SK-N-SH (cell line): ENCODE results near the gene UVRAG. TPM values are rescaled to one million over a fixed set of nuclear protein-coding genes. Genes with fewer than 3 reads are reported as not detected.

Experiments
- CTCF ChIA-PET: fragments of 300-600, 350-600 bp; formaldehyde crosslinking; extraction: SDS; loops from one replicate; lab custom pipeline; 2021; lab: Yijun Ruan, JAX
- POLR2A ChIA-PET: fragments of 350-600 bp; sonication (Branson Sonifier 250); formaldehyde crosslinking; extraction: SDS; loops from one replicate; lab custom pipeline; 2020; ENCODE audit warnings: antibody characterized with exemption, inconsistent platforms; lab: Yijun Ruan, JAX
- DNase-seq: peaks from one replicate; pipeline ENCODE4 v3.0.0; 2012
- H2AFZ ChIP-seq: fragments of 200-600 bp; sonication (generic); 2 replicates; pipeline ENCODE4 v1.8.1; 2016; ENCODE audit warnings: antibody characterized with exemption, mild to moderate bottlenecking, low read depth
- H3F3A ChIP-seq: fragments of 200-600 bp; sonication (generic); replicated peaks from 2 replicates; pipeline ENCODE3; 2016; ENCODE audit warnings: antibody characterized with exemption, mild to moderate bottlenecking; ENCODE audit not compliant: insufficient read depth
- H3K27ac ChIP-seq, 2 experiments: fragments of 200-500 bp in 1 of 2; fragments of 200-600 bp in 1 of 2; sonication (Bioruptor generic) in 1 of 2; sonication (generic), shearing (Covaris generic) in 1 of 2; 2 replicates each; pipeline versions ENCODE4 v1.5.1 to v1.6.1; 2014 to 2016; ENCODE audit warnings: low read depth in 2 of 2, inconsistent platforms in 1 of 2, low read length in 1 of 2, mild to moderate bottlenecking in 1 of 2, mixed read lengths in 1 of 2
- H3K27me3 ChIP-seq: fragments of 200-600 bp; sonication (generic), shearing (Covaris generic); 2 replicates; pipeline ENCODE4 v1.6.1; 2016; ENCODE audit warnings: mixed run types; ENCODE audit not compliant: insufficient read depth
- H3K36me3 ChIP-seq, 2 experiments: fragments of 200-500 bp in 1 of 2; fragments of 200-600 bp in 1 of 2; sonication (Bioruptor generic) in 1 of 2; sonication (generic) in 1 of 2; replicated peaks in 1 of 2; 2 replicates each; pipeline versions ENCODE3 to v1.5.1; 2014 to 2016; ENCODE audit warnings: low read length in 1 of 2, mild to moderate bottlenecking in 1 of 2; ENCODE audit not compliant: insufficient read depth in 2 of 2, control insufficient read depth in 1 of 2
- H3K4me1 ChIP-seq, 2 experiments: fragments of 200-500 bp in 1 of 2; fragments of 200-600 bp in 1 of 2; sonication (Bioruptor generic) in 1 of 2; sonication (generic), shearing (Covaris generic) in 1 of 2; 2 replicates each; pipeline versions ENCODE4 v1.5.1 to v1.6.1; 2014 to 2016; ENCODE audit warnings: low read depth in 1 of 2, low read length in 1 of 2, mixed run types in 1 of 2; ENCODE audit not compliant: insufficient read depth in 2 of 2, control insufficient read depth in 1 of 2
- H3K4me2 ChIP-seq: fragments of 200-600 bp; sonication (generic), shearing (Covaris generic); 2 replicates; pipeline ENCODE4 v1.6.1; 2017; ENCODE audit warnings: mixed run types
- H3K4me3 ChIP-seq, 2 experiments: fragments of 200-500 bp in 1 of 2; fragments of 200-600 bp in 1 of 2; sonication (Bioruptor generic) in 1 of 2; sonication (generic), shearing (Covaris generic) in 1 of 2; 2 replicates each; pipeline versions ENCODE4 v1.5.1 to v1.8.1; 2014 to 2016; ENCODE audit warnings: low read depth in 2 of 2, inconsistent platforms in 1 of 2, low read length in 1 of 2, mild to moderate bottlenecking in 1 of 2, mixed read lengths in 1 of 2, moderate library complexity in 1 of 2
- H3K79me2 ChIP-seq: fragments of 200-600 bp; sonication (generic); 2 replicates; pipeline ENCODE4 v1.8.1; 2017; ENCODE audit warnings: mild to moderate bottlenecking; ENCODE audit not compliant: insufficient read depth
- H3K9ac ChIP-seq: fragments of 200-600 bp; sonication (generic); 2 replicates; pipeline ENCODE4 v1.6.1; 2017; ENCODE audit warnings: mixed run types
- H3K9me2 ChIP-seq: fragments of 200-600 bp; sonication (generic); 2 replicates; pipeline ENCODE4 v1.6.1; 2017; ENCODE audit warnings: mixed run types
- H3K9me3 ChIP-seq: fragments of 200-600 bp; sonication (generic); 2 replicates; pipeline ENCODE4 v1.6.1; 2017; ENCODE audit warnings: mixed run types, mild to moderate bottlenecking, moderate library complexity
- H4K20me1 ChIP-seq: fragments of 200-600 bp; sonication (generic); 2 replicates; pipeline ENCODE4 v1.6.1; 2017; ENCODE audit warnings: mild to moderate bottlenecking, mixed run types; ENCODE audit not compliant: insufficient read depth
- CHD2 ChIP-seq: fragments of 150-350 bp; IDR thresholded peaks from 2 replicates; pipeline ENCODE4 v1.6.1; 2018; ENCODE audit warnings: low read length; ENCODE audit not compliant: partially characterized antibody
- EP300 ChIP-seq, 2 experiments: IDR thresholded peaks; 2 replicates each; pipeline versions ENCODE4 v1.4.0 to v1.6.1; 2012; ENCODE audit warnings: borderline replicate concordance in 1 of 2, low read depth in 1 of 2, low read length in 1 of 2
- EZH2phosphoT487 ChIP-seq: fragments of 200-600 bp; sonication (generic); IDR thresholded peaks from 2 replicates; pipeline ENCODE4 v1.6.1; 2017; ENCODE audit warnings: low read depth, mixed run types, mild to moderate bottlenecking, antibody characterized with exemption, moderate library complexity, borderline replicate concordance
- FOXJ3 ChIP-seq: sonication (generic); formaldehyde crosslinking; IDR thresholded peaks from 2 replicates; pipeline ENCODE4 v1.5.1; 2020; ENCODE audit warnings: mild to moderate bottlenecking, missing genetic modification reagents
- GABPA ChIP-seq: IDR thresholded peaks from 2 replicates; pipeline ENCODE4 v1.4.0; 2012; ENCODE audit warnings: low read depth, mild to moderate bottlenecking
- GATA2 ChIP-seq: sonication (generic); formaldehyde crosslinking; IDR thresholded peaks from 2 replicates; pipeline ENCODE4 v1.5.0; 2020; ENCODE audit warnings: mild to moderate bottlenecking, missing genetic modification reagents
- JUND ChIP-seq: IDR thresholded peaks from 2 replicates; pipeline ENCODE4 v1.4.0; 2012
- MEF2A ChIP-seq: IDR thresholded peaks from 2 replicates; pipeline ENCODE4 v1.4.0; 2012; ENCODE audit warnings: low read depth, borderline replicate concordance
- MXI1 ChIP-seq: IDR thresholded peaks from 2 replicates; pipeline ENCODE4 v1.6.1; 2012; ENCODE audit warnings: mild to moderate bottlenecking, low read depth, low read length, improper control_type of control experiment
- NFIC ChIP-seq: IDR thresholded peaks from 2 replicates; pipeline ENCODE4 v1.4.0; 2012; ENCODE audit warnings: borderline replicate concordance
- NRF1 ChIP-seq: IDR thresholded peaks from 2 replicates; pipeline ENCODE4 v1.6.1; 2012; ENCODE audit warnings: low read depth, mild to moderate bottlenecking, low read length
- RAD21 ChIP-seq: IDR thresholded peaks from 2 replicates; pipeline ENCODE4 v1.6.1; 2012; ENCODE audit warnings: mild to moderate bottlenecking, low read length
- RCOR1 ChIP-seq: fragments of 150-350 bp; IDR thresholded peaks from 2 replicates; pipeline ENCODE4 v1.6.1; 2017; ENCODE audit warnings: antibody characterized with exemption, low read length
- RFX5 ChIP-seq: IDR thresholded peaks from 2 replicates; pipeline ENCODE4 v1.6.1; 2012; ENCODE audit warnings: mild to moderate bottlenecking, improper control_type of control experiment, low read length
- SMC3 ChIP-seq: IDR thresholded peaks from 2 replicates; pipeline ENCODE4 v1.6.1; 2012; ENCODE audit warnings: low read depth, low read length, improper control_type of control experiment
- TCF12 ChIP-seq: IDR thresholded peaks from 2 replicates; pipeline ENCODE4 v1.4.0; 2012
- USF2 ChIP-seq: fragments of 150-350 bp; IDR thresholded peaks from 2 replicates; pipeline ENCODE4 v1.6.1; 2017; ENCODE audit warnings: antibody characterized with exemption, low read length, low read depth, borderline replicate concordance
- YY1 ChIP-seq: IDR thresholded peaks from 2 replicates; pipeline ENCODE4 v1.4.0; 2012; ENCODE audit warnings: low read depth, mild to moderate bottlenecking
- WGBS: methylation state at CpG from one replicate; pipeline ENCODE4 v1.1.6; 2017; ENCODE audit warnings: low lambda C conversion rate; 5-methylcytosine and 5-hydroxymethylcytosine counted together
- polyA plus RNA-seq, 3 experiments: library from polyadenylated mRNA; depleted of rRNA; stranded (reverse); fragments of >200 nt; gene quantifications; 2 replicates each; pipeline ENCODE4 v1.2.3, GENCODE V29; 2012
- TF ChIP-seq, protein P1 (sequence below): IDR thresholded peaks from 2 replicates; pipeline ENCODE4 v1.4.0; 2012; ENCODE audit warnings: low read depth, borderline replicate concordance
- TF ChIP-seq, protein P2 (sequence below): fragments of 200-600 bp; sonication (generic); IDR thresholded peaks from 2 replicates; pipeline ENCODE4 v1.6.1; 2017; ENCODE audit warnings: antibody characterized with exemption, mild to moderate bottlenecking, moderate library complexity

The UVRAG gene
- polyA plus RNA-seq, 1 of the 3 experiments (the other 2 are of a cell fraction) = 5.8 TPM

- H3K4me3 ChIP-seq = no peak overlapping the region
- no peaks in the 10 kb centered on the region for H3K9me2 ChIP-seq
- H3K36me3 ChIP-seq = no peaks in the 10 kb centered on the region
- TF ChIP-seq CHD2 (no peak), MEF2A (no peak), GABPA (no peak), EZH2phosphoT487 (no peak), YY1 (no peak), SMC3 (no peak), RCOR1 (no peak), USF2 (no peak), JUND (no peak), EP300 (IDR thresholded peaks at IDR 0.05; ENCODE audit: borderline replicate concordance in 1 of 2, low read depth in 1 of 2, low read length in 1 of 2) (no peak)
- TF ChIP-seq, protein P1, sequence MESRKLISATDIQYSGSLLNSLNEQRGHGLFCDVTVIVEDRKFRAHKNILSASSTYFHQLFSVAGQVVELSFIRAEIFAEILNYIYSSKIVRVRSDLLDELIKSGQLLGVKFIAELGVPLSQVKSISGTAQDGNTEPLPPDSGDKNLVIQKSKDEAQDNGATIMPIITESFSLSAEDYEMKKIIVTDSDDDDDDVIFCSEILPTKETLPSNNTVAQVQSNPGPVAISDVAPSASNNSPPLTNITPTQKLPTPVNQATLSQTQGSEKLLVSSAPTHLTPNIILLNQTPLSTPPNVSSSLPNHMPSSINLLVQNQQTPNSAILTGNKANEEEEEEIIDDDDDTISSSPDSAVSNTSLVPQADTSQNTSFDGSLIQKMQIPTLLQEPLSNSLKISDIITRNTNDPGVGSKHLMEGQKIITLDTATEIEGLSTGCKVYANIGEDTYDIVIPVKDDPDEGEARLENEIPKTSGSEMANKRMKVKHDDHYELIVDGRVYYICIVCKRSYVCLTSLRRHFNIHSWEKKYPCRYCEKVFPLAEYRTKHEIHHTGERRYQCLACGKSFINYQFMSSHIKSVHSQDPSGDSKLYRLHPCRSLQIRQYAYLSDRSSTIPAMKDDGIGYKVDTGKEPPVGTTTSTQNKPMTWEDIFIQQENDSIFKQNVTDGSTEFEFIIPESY = no peak
- TF ChIP-seq, protein P2, sequence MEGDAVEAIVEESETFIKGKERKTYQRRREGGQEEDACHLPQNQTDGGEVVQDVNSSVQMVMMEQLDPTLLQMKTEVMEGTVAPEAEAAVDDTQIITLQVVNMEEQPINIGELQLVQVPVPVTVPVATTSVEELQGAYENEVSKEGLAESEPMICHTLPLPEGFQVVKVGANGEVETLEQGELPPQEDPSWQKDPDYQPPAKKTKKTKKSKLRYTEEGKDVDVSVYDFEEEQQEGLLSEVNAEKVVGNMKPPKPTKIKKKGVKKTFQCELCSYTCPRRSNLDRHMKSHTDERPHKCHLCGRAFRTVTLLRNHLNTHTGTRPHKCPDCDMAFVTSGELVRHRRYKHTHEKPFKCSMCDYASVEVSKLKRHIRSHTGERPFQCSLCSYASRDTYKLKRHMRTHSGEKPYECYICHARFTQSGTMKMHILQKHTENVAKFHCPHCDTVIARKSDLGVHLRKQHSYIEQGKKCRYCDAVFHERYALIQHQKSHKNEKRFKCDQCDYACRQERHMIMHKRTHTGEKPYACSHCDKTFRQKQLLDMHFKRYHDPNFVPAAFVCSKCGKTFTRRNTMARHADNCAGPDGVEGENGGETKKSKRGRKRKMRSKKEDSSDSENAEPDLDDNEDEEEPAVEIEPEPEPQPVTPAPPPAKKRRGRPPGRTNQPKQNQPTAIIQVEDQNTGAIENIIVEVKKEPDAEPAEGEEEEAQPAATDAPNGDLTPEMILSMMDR = no peak
- CTCF ChIA-PET = interaction anchor here (1.4 kb wide), 2 partner anchors 10 to 42 kb away, joined by 3 to 4 read pairs; no protein-coding TSS in a partner anchor
- H4K20me1 ChIP-seq = no peaks in the 10 kb centered on the region
- no peak overlapping the region for H3K9ac ChIP-seq
- H3K9me3 ChIP-seq = no peaks in the 10 kb centered on the region
- H3F3A ChIP-seq = no peaks in the 10 kb centered on the region
- no peaks in the 10 kb centered on the region for H3K27me3 ChIP-seq
- H3K79me2 ChIP-seq = no peaks in the 10 kb centered on the region
- DNase-seq = no peak
- POLR2A ChIA-PET = no interaction called here
- WGBS = 83% methylated on average over 1 of the region's 6 CpGs
- H3K27ac ChIP-seq = no peak overlapping the region
- H3K4me2 ChIP-seq = no peak overlapping the region
- H3K4me1 ChIP-seq = peaks cover 0 to 24% of the 10 kb centered on the region in 2 experiments; a peak in 2 of 4 replicates
- H2AFZ ChIP-seq = no peak overlapping the region
Observed at GRCh38 chr11:76166314-76166713, 351.3 kb downstream of the UVRAG start.

DNA sequence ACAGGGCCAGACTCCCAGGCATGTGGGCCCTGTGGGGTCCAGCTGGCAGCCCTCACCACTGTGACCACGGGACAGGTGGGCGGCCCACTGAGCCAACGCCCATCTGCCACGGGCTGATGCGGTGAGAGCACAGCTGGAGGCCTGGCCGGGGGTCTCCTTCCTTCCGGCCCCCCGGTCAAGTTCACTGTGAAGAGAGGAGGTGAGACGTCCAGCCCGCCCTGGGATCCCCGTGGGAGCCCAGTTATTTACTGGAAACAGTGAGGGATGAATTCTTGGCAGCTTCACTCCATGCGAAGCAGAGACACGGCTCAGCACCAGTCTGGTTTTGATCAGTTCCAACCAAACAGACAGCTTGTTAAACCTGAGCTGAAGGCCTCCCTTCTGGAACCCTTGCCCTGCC is 352.6 kb downstream of the UVRAG start:
- DNase-seq = no peak
- no peaks in the 10 kb centered on the region for H3K27me3 ChIP-seq
- CTCF ChIA-PET = no interaction called here
- TF ChIP-seq FOXJ3 (CRISPR knock-in tag) = no peak
- no peak for TF ChIP-seq EZH2phosphoT487
- TF ChIP-seq USF2 = no peak
- no peak for TF ChIP-seq NFIC
- no peak for TF ChIP-seq TCF12
- TF ChIP-seq MEF2A = no peak
- no peak for TF ChIP-seq GATA2 (CRISPR knock-in tag)
- TF ChIP-seq, protein P2 = no peak
- no peak for TF ChIP-seq RCOR1
- no peak for TF ChIP-seq RFX5
- TF ChIP-seq RAD21 = no peak
- no peak for TF ChIP-seq NRF1
- TF ChIP-seq MXI1 = no peak

More for the DNA sequence above, 352.6 kb downstream of the UVRAG start:
- H4K20me1 ChIP-seq = no peaks in the 10 kb centered on the region
- 77% methylated on average over 7 of the region's 13 CpGs for WGBS
- H3K9me2 ChIP-seq = no peaks in the 10 kb centered on the region
- no peak overlapping the region for H3K9ac ChIP-seq
- peaks cover 0 to 19% of the 10 kb centered on the region in 2 experiments; a peak in 1 of 4 replicates for H3K4me1 ChIP-seq
- H3K4me2 ChIP-seq = no peak overlapping the region
- H3K36me3 ChIP-seq = no peaks in the 10 kb centered on the region
- no peak overlapping the region for H3K27ac ChIP-seq
- no peak overlapping the region for H3K4me3 ChIP-seq
- H3K9me3 ChIP-seq = no peaks in the 10 kb centered on the region
- POLR2A ChIA-PET = no interaction called here
- H2AFZ ChIP-seq = no peak overlapping the region
- H3F3A ChIP-seq = no peaks in the 10 kb centered on the region
- H3K79me2 ChIP-seq = no peaks in the 10 kb centered on the region
